Mesothelial cell of epicardium (in vitro differentiated cells): ENCODE results near the gene TPI1. TPM values are rescaled to one million over a fixed set of nuclear protein-coding genes. Genes with fewer than 3 reads are reported as not detected.

Experiments
- DNase-seq, 2 experiments: peaks; one replicate each; pipeline ENCODE4 v3.0.0; 2021; ENCODE audit warnings: low spot score in 2 of 2; ENCODE audit not compliant: unreplicated experiment in 2 of 2
- H3K27ac Mint-ChIP-seq: 2 replicates; pipeline ENCODE4 v1.8.0; 2021; ENCODE audit warnings: mixed read lengths
- H3K27me3 Mint-ChIP-seq: 2 replicates; pipeline ENCODE4 v1.8.0; 2021; ENCODE audit warnings: low read depth, mixed read lengths
- H3K36me3 Mint-ChIP-seq: 2 replicates; pipeline ENCODE4 v1.8.0; 2021; ENCODE audit warnings: mixed read lengths
- H3K4me1 Mint-ChIP-seq: 2 replicates; pipeline ENCODE4 v1.8.0; 2021; ENCODE audit warnings: mixed read lengths
- H3K4me3 Mint-ChIP-seq: 2 replicates; pipeline ENCODE4 v1.8.0; 2021; ENCODE audit warnings: mild to moderate bottlenecking, moderate library complexity, mixed read lengths
- H3K9me3 Mint-ChIP-seq: 2 replicates; pipeline ENCODE4 v1.8.0; 2021; ENCODE audit warnings: mixed read lengths
- total RNA-seq: library from RNA; stranded (reverse); gene quantifications from 3 replicates; pipeline ENCODE4 v1.2.1, GENCODE V29; 2021
- TF ChIP-seq, protein P1 (sequence below): fragments of 200-600 bp; sonication (generic); IDR thresholded peaks from one replicate; pipeline ENCODE4 v1.5.0; 2021; ENCODE audit warnings: antibody characterized with exemption; ENCODE audit not compliant: unreplicated experiment

The TPI1 gene
- total RNA-seq, 1 donor from 2014 or later: 473 TPM

- Mint-ChIP-seq H3K9me3 (no peaks in the 10 kb centered on the region), H3K4me3 (no peak overlapping the region), H3K4me1 (peaks cover 20% of the 10 kb centered on the region), H3K36me3 (peaks cover 6% of the 10 kb centered on the region), H3K27me3 (peaks cover 46% of the 10 kb centered on the region), H3K27ac (no peak overlapping the region)
- TF ChIP-seq, protein P1, sequence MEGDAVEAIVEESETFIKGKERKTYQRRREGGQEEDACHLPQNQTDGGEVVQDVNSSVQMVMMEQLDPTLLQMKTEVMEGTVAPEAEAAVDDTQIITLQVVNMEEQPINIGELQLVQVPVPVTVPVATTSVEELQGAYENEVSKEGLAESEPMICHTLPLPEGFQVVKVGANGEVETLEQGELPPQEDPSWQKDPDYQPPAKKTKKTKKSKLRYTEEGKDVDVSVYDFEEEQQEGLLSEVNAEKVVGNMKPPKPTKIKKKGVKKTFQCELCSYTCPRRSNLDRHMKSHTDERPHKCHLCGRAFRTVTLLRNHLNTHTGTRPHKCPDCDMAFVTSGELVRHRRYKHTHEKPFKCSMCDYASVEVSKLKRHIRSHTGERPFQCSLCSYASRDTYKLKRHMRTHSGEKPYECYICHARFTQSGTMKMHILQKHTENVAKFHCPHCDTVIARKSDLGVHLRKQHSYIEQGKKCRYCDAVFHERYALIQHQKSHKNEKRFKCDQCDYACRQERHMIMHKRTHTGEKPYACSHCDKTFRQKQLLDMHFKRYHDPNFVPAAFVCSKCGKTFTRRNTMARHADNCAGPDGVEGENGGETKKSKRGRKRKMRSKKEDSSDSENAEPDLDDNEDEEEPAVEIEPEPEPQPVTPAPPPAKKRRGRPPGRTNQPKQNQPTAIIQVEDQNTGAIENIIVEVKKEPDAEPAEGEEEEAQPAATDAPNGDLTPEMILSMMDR: no peak
- no peak for DNase-seq
These were observed 49.3 kb downstream of the TPI1 start for GRCh38 chr12:6916426-6917200.

GRCh38 chr12:6917491-6918231, 50.3 kb downstream of the TPI1 start:
- Mint-ChIP-seq H3K36me3 (peaks cover 6% of the 10 kb centered on the region), H3K4me3 (no peak overlapping the region), H3K27me3 (peaks cover 35% of the 10 kb centered on the region), H3K4me1 (peaks cover 20% of the 10 kb centered on the region), H3K9me3 (no peaks in the 10 kb centered on the region), H3K27ac (no peak overlapping the region)
- DNase-seq: no peak
- TF ChIP-seq, protein P1: no peak

DNA sequence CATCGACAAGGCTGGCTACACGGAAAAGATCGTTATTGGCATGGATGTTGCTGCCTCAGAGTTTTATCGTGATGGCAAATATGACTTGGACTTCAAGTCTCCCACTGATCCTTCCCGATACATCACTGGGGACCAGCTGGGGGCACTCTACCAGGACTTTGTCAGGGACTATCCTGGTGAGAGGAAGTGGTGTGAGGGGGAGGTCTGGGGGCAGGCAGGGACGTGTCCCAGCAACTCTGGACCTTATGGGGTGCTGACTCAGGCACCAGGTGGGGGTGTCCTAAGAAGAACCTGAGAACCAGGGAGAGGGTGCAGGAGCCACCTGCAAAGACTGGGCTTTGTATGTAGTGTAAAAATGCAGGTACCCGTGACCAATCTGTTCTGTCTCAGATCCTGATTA, 52.3 kb downstream of the TPI1 start:
- Mint-ChIP-seq H3K27me3 (peaks cover 20% of the 10 kb centered on the region), H3K27ac (no peak overlapping the region), H3K9me3 (no peaks in the 10 kb centered on the region), H3K36me3 (peaks cover 6% of the 10 kb centered on the region), H3K4me3 (no peak overlapping the region), H3K4me1 (peaks cover 17% of the 10 kb centered on the region)
- TF ChIP-seq, protein P1: no peak
- DNase-seq: no peak

Other genes with a start within 250 kb of the TPI1 start
- gene LPAR5, start 231.6 kb upstream of the TPI1 start, total RNA-seq: 1.3 to 1.7 TPM (median 1.3 TPM) in 3 replicates
- gene ACRBP, start 220.1 kb upstream of the TPI1 start, total RNA-seq: 2.7 to 3.7 TPM (median 3.5 TPM) in 3 replicates
- 63.5 to 69.0 TPM (median 64.2 TPM) in 3 replicates for gene ING4, start 204.4 kb upstream of the TPI1 start, total RNA-seq
- 94.9 to 101 TPM (median 96.3 TPM) in 3 replicates for gene ZNF384, start 178.2 kb upstream of the TPI1 start, total RNA-seq
- 3.7 to 6.0 TPM (median 3.9 TPM) in 3 replicates for gene PIANP, start 166.7 kb upstream of the TPI1 start, total RNA-seq
- 34.1 to 37.6 TPM (median 34.8 TPM) in 3 replicates for gene COPS7A, start 143.5 kb upstream of the TPI1 start, total RNA-seq
- 195 to 203 TPM (median 202 TPM) in 3 replicates for gene MLF2, start 114.4 kb upstream of the TPI1 start, total RNA-seq
- 320 to 338 TPM (median 323 TPM) in 3 replicates for gene PTMS, start 101.2 kb upstream of the TPI1 start, total RNA-seq
- gene LAG3, start 95.0 kb upstream of the TPI1 start, total RNA-seq: 2.7 to 3.8 TPM (median 3.5 TPM) in 3 replicates
- 2.9 to 3.9 TPM (median 3.8 TPM) in 3 replicates for gene CD4, start 78.0 kb upstream of the TPI1 start, total RNA-seq
- gene GPR162, start 45.7 kb upstream of the TPI1 start, total RNA-seq: 10.8 to 11.5 TPM (median 11.0 TPM) in 3 replicates
- 80.7 to 86.2 TPM (median 83.8 TPM) in 3 replicates for gene P3H3, start 39.1 kb upstream of the TPI1 start, total RNA-seq
- 22.9 to 24.3 TPM (median 23.0 TPM) in 3 replicates for gene GNB3, start 26.6 kb upstream of the TPI1 start, total RNA-seq
- gene CDCA3, start 16.2 kb upstream of the TPI1 start, total RNA-seq: 11.9 to 18.6 TPM (median 14.3 TPM) in 3 replicates
- gene USP5, start 15.4 kb upstream of the TPI1 start, total RNA-seq: 119 to 126 TPM (median 122 TPM) in 3 replicates
- gene SPSB2, start 5.8 kb downstream of the TPI1 start, total RNA-seq: 2.4 to 4.1 TPM (median 2.9 TPM) in 3 replicates
- 11.6 to 14.4 TPM (median 13.4 TPM) in 3 replicates for gene LRRC23, start 37.3 kb downstream of the TPI1 start, total RNA-seq
- 30.2 to 30.7 TPM (median 30.2 TPM) in 3 replicates for gene ENO2, start 47.0 kb downstream of the TPI1 start, total RNA-seq
- 193 to 205 TPM (median 195 TPM) in 3 replicates for gene ATN1, start 60.4 kb downstream of the TPI1 start, total RNA-seq
- not detected in 3 replicates for gene RNU7-1, start 76.3 kb downstream of the TPI1 start, total RNA-seq
- gene C12orf57, start 76.5 kb downstream of the TPI1 start, total RNA-seq: 203 to 215 TPM (median 204 TPM) in 3 replicates
- gene PTPN6, start 83.8 kb downstream of the TPI1 start, total RNA-seq: 21.6 to 26.2 TPM (median 23.6 TPM) in 3 replicates
- 221 to 229 TPM (median 224 TPM) in 3 replicates for gene PHB2, start 103.1 kb downstream of the TPI1 start, total RNA-seq
- gene EMG1, start 103.4 kb downstream of the TPI1 start, total RNA-seq: 31.6 to 37.7 TPM (median 33.5 TPM) in 3 replicates
- 44.6 to 45.9 TPM (median 45.1 TPM) in 3 replicates for gene LPCAT3, start 150.9 kb downstream of the TPI1 start, total RNA-seq
- gene C1S, start 193.2 kb downstream of the TPI1 start, total RNA-seq: 46.1 to 47.3 TPM (median 46.7 TPM) in 3 replicates
- 41.5 to 45.9 TPM (median 45.1 TPM) in 3 replicates for gene C1R, start 224.9 kb downstream of the TPI1 start, total RNA-seq
- gene C1RL, start 241.7 kb downstream of the TPI1 start, total RNA-seq: 50.6 to 59.2 TPM (median 58.5 TPM) in 3 replicates